Medulla oblongata (tissue), 1 donor: ENCODE data around the gene NUB1.
A peak's percentile ranks its signal among the peaks of the same experiment; 100 is the strongest.
"Not testable (repeated sequence)": the region's sequence is repeated elsewhere in the genome, so short reads cannot be mapped to it uniquely, and the experiment has no call there.

Source experiments
- DNase-seq: peaks from one replicate; pipeline ENCODE4 v3.0.0-alpha.2; 2015; ENCODE audit errors: extremely low spot score

Gene NUB1

GRCh38 chr7:151341357-151342101, at the start of gene NUB1:
NUB1 (plus strand) TSS chr7:151341812; CDS start chr7:151345350, 3,538 bp downstream.
- peak; percentile 89 for DNase-seq

- DNase-seq = no peak
Observed at GRCh38 chr7:151292850-151293249, 48.8 kb upstream of the NUB1 start.

GRCh38 chr7:151296202-151296992, 45.2 kb upstream of the NUB1 start:
- DNase-seq = no peak

GRCh38 chr7:151298765-151299164, 42.8 kb upstream of the NUB1 start:
- DNase-seq = no peak

GRCh38 chr7:151299530-151299929, 42.1 kb upstream of the NUB1 start:
- DNase-seq = no peak

GRCh38 chr7:151299940-151300645, 41.5 kb upstream of the NUB1 start:
- no peak for DNase-seq

GRCh38 chr7:151301471-151302462, 39.8 kb upstream of the NUB1 start:
- no peak for DNase-seq

- DNase-seq = not testable (repeated sequence)
Observed at GRCh38 chr7:151304251-151304650, 37.4 kb upstream of the NUB1 start.

GRCh38 chr7:151304856-151305255, 36.8 kb upstream of the NUB1 start:
- no peak for DNase-seq

- DNase-seq = no peak
Observed at GRCh38 chr7:151306374-151306773, 35.2 kb upstream of the NUB1 start.

- no peak for DNase-seq
Observed at GRCh38 chr7:151306860-151307259, 34.8 kb upstream of the NUB1 start.

GRCh38 chr7:151307536-151307935, 34.1 kb upstream of the NUB1 start:
- no peak for DNase-seq

GRCh38 chr7:151308256-151308655, 33.4 kb upstream of the NUB1 start:
- DNase-seq = no peak

GRCh38 chr7:151308791-151309190, 32.8 kb upstream of the NUB1 start:
- no peak for DNase-seq

- no peak for DNase-seq
Observed at GRCh38 chr7:151309311-151309710, 32.3 kb upstream of the NUB1 start.

GRCh38 chr7:151310578-151310977, 31.0 kb upstream of the NUB1 start:
- no peak for DNase-seq

- DNase-seq = no peak
Observed at GRCh38 chr7:151311294-151311864, 30.2 kb upstream of the NUB1 start.

GRCh38 chr7:151312356-151312755, 29.3 kb upstream of the NUB1 start:
- DNase-seq = no peak

- no peak for DNase-seq
Observed at GRCh38 chr7:151312831-151313809, 28.5 kb upstream of the NUB1 start.

- DNase-seq = peak; percentile 66
Observed at GRCh38 chr7:151313857-151314256, 27.8 kb upstream of the NUB1 start.
